SH-SY5Y (cell line): Measurements from ENCODE around the gene RBM38.

Source experiments
- GATA2 ChIP-seq: IDR thresholded peaks from 2 replicates; pipeline ENCODE4 v1.6.1; 2011; ENCODE audit warnings: mild to moderate bottlenecking, low read depth, low read length
- GATA3 ChIP-seq: IDR thresholded peaks from 2 replicates; pipeline ENCODE4 v1.6.1; 2011; ENCODE audit warnings: low read depth, mild to moderate bottlenecking, low read length, moderate library complexity

- TF ChIP-seq GATA3 (no peak), GATA2 (no peak)
These were observed 13.3 kb downstream of the RBM38 start for GRCh38 chr20:57404419-57405072.
